Ramos (cell line): ENCODE data around the gene INO80E.

ENCODE experiments used
- in situ Hi-C: fragments of 300-500 bp; cut with MboI; formaldehyde crosslinking; loops from one replicate; pipeline ENCODE4 v1.14.3; 2022; ENCODE audit warnings: low sequenced_read_pairs; ENCODE audit not compliant: unreplicated experiment

INO80E gene

DNA sequence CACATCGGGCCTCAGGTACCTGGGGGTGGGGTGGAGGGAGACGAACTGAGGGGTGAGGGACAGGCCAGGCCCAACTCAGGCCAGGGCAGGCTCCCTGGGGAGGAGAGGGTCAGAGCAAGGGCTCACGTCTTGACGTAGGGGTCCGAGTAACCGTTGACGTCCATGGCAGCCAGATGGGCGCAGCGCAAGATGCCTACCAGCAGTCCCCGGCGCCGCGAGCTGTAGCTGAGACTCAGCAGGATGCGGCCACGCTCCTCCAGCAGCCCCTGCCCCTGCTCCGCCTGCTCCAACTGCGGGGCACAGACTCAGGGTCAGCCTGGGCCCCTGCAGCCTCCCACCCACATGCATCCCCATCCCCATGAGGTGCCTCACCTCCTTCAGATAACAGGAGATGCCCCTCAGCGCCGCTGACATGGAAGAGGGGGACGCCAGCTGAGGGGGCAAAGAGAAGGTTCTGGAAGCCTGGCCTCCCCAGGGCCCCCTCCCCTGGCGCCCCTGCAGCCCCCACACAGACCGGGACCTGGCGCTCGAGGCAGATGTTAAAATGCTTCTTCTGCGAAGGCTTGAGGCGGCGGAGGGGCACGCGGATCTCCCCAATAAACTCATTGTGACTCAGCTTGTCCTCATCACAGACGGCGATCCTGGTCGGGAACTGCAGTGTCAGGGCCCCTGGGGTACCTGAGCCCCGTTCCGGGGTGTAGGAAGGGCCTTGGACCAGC, 10.8 kb downstream of the INO80E start:
- in situ Hi-C loops, result loop anchor here (25.0 kb wide), 1 partner anchor 170 kb away; no protein-coding TSS in a partner anchor

GRCh38 chr16:30007378-30007895, 11.4 kb downstream of the INO80E start:
- in situ Hi-C loops, result loop anchor here (25.0 kb wide), 1 partner anchor 170 kb away; no protein-coding TSS in a partner anchor

GRCh38 chr16:30009085-30009862, 13.2 kb downstream of the INO80E start:
- in situ Hi-C loops, result loop anchor here (25.0 kb wide), 1 partner anchor 172 kb away; no protein-coding TSS in a partner anchor

- in situ Hi-C loops, result loop anchor here (25.0 kb wide), 1 partner anchor 173 kb away; no protein-coding TSS in a partner anchor
Observed at GRCh38 chr16:30009990-30010843, 14.2 kb downstream of the INO80E start.

GRCh38 chr16:30010844-30011713, 15.0 kb downstream of the INO80E start, which contains the start of gene DOC2A:
Gene DOC2A, minus strand, starts transcription at chr16:30011027. Its CDS starts 805 bp downstream, at chr16:30010222.
- in situ Hi-C loops, result loop anchor here (25.0 kb wide), 1 partner anchor 174 kb away; no protein-coding TSS in a partner anchor

DNA sequence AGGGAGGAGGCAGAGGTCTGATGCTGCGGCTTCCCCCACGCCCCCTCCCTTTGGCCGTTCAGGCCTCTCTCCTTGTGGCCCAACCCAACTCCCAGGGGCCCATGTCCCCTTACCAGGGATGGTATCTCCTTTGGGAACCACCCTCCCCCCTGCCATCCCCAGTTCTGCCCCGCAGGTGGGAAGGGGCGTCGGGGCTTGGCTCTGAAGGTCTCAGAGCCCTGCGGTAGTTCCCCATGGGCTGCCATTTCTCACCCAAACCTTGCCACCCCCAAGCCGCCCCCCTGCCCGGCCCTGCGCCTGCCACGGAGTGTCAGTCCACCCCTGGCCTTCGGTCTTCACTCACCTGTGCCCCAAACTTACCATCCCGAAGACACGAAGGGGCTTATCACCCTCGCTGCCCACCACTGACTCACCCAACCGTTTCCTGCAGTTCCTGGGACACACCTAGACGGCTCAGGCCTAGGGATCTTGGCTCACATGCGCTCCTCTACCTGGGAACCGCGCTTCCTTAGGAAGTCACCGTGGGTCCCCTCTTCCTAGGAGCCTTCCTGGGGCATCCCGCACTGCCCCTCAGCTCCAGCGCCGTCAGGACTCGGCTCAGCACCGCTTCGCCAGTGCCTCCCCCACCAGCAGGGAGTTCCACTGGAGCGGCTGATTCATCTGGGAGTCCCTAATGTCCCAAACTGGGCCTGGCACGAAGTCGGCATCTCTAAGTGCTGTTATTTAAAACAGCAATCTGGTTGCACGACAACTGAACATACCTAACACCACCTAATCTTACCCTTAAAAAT, 15.9 kb downstream of the INO80E start:
- in situ Hi-C loops, result loop anchor here (25.0 kb wide), 1 partner anchor 175 kb away; no protein-coding TSS in a partner anchor

GRCh38 chr16:30012598-30012997, 16.6 kb downstream of the INO80E start:
- in situ Hi-C loops, result loop anchor here (25.0 kb wide), 1 partner anchor 175 kb away; no protein-coding TSS in a partner anchor

- in situ Hi-C loops, result loop anchor here (25.0 kb wide), 1 partner anchor 178 kb away; no protein-coding TSS in a partner anchor
Observed at GRCh38 chr16:30015450-30015849, 19.4 kb downstream of the INO80E start.

DNA sequence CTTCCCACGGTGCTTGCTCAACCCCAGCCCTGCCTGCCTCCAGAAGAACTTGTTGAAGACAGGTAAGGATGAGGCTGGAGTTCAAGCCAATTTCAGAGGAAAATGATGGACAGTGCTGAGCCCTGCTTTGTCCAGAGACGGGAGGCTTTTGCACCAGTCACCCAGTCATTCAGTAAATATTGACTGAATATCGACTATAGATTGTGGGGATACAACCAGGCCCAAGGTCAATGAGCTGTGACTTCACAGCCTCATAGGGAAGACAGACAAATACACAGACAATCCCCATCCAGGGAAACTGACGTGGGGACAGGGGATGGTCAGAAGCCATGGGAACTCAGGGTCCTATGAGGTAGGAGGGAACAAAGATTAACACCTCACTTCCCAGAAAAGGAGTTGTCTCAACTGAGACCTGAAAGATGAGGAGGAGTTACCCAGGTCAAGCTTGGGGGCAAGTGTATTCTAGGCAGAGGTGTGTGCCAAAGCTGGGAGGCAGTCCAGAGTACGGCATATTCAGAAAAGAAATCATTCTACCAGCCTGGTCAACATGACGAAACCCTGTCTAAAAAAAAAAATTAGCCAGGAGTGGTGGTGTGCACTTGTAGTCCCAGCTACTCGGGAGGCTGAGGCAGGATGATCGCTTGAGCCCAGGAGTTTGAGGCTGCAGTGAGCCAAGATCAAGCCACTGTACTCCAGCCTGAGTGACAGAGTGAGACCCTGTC, 20.7 kb downstream of the INO80E start:
- in situ Hi-C loops, result loop anchor here (25.0 kb wide), 1 partner anchor 179 kb away; no protein-coding TSS in a partner anchor

DNA sequence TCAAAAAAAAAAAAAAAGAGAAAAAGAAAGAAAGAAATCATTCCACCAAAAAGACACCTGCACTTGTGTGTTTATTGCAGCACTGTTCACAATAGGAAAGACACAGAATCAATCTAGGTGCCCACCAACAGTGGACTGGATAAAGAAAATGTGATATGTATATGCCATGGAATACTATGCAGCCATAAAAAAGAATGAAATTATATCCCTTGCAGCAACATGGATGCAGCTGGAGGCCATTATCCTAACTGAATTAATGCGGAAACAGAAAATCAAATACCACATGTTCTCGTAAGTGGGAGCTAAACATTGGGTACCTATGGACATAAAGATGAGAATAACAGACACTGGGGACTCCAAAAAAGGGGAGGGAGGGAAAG, 21.2 kb downstream of the INO80E start:
- in situ Hi-C loops, result loop anchor here (25.0 kb wide), 1 partner anchor 180 kb away; no protein-coding TSS in a partner anchor

DNA sequence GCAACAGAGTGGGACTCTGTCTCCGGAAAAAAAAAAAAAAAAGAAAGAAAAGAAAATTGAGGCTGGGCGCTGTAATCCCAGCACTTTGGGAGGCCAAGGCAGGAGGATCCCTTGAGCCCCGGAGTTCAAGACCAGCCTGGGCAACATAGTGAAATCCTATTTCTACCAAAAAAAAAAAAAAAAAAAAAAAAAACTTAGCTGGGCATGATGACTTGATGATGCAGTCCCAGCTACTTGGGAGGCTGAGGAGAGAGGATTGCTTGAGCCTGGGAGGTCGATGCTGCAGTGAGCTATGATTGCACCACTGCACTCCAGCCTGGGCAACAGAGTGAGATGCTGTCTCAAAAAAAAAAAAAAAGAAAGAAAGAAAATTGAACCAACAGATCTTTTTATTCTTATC, 21.9 kb downstream of the INO80E start:
- in situ Hi-C loops, result loop anchor here (25.0 kb wide), 1 partner anchor 181 kb away; no protein-coding TSS in a partner anchor

DNA sequence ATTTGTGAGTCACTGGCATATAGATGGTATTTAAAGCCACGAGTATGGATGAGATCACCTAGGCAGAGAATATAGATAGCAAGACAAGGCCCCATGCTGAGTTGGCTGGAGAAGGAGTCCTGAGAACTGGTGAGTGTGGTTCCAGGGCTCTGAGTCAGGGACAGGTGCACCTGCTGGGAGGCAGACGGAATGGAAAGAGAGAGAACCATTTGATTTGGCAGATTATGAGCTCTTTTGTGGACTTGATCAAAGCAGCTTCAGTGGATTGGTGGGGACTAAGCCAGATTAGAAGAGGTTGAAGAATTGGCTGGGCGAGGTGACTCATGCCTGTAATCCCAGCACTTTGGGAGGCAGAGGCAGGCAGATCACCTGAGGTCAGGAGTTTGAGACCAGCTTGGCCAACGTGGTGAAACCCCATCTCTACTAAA, 22.7 kb downstream of the INO80E start:
- in situ Hi-C loops, result loop anchor here (25.0 kb wide), 1 partner anchor 181 kb away; no protein-coding TSS in a partner anchor

DNA sequence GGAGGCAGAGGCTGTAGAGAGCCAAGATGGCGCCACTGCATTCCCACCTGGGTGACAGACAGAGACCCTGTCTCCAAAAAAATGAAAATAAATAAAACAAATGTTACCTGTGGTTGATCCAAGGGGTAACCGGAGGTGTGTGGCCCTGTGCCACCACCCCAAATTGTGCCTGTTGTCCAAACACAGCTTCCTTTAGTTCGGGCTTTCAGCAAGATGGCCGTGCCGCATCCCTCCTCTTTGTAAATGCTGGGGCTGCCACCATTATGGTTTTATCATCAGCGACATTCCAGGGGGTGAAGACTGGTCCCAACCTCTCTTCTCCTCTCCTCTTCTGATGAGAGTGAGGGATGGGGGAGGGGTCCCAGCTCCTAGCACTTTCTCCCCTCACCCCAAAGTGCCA, 26.8 kb downstream of the INO80E start, which contains the start of gene C16orf92:
TSS of gene C16orf92 (plus strand) at position 312 of the 400 bp plus-strand sequence. CDS start 143 bp downstream, outside the sequence.
- in situ Hi-C loops, result loop anchor here (5.0 to 25.0 kb wide), 2 partner anchors 186 to 326 kb away; no protein-coding TSS in a partner anchor

DNA sequence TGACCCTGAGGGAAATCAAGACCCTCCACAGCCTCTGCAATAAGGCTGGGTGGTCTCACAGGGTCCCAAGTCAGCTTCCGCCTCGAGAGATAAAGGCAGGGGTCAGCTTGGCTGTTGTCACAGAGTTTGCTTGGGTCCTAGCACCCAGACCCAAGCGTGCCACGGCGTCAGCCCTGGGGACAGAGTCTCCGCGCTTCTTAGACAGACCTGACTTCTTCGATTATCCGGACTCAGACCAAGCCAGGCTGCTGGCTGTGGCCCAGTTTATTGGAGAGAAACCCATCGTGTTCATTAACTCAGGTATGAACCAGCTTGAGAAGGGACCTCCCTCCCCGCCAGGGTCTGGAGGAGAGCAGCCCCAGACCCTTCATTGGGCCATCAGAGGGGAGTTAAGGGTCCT, 27.5 kb downstream of the INO80E start:
- in situ Hi-C loops, result loop anchor here (5.0 to 25.0 kb wide), 2 partner anchors 186 to 326 kb away; no protein-coding TSS in a partner anchor

DNA sequence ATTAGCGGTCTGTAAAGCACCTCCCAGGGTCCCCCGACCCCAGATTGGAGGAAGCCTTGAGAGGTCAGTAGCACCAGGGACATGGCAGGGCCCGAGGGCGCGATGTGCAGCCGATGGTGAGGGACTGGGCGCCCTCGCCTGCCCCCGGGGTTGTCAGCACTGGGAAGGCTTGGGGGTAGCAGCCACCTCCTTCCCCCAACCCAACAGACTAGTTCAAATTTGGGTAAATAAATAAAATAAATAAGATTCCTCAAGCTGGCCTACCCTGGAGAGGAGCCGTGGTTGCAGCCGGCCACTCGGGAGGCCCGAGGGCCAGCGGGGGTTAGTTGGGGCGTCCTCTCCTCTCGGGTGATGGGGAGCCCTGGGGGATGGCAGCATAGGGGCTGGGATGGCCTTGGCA, 28.4 kb downstream of the INO80E start:
- in situ Hi-C loops, result loop anchor here (5.0 to 25.0 kb wide), 2 partner anchors 187 to 327 kb away; no protein-coding TSS in a partner anchor

DNA sequence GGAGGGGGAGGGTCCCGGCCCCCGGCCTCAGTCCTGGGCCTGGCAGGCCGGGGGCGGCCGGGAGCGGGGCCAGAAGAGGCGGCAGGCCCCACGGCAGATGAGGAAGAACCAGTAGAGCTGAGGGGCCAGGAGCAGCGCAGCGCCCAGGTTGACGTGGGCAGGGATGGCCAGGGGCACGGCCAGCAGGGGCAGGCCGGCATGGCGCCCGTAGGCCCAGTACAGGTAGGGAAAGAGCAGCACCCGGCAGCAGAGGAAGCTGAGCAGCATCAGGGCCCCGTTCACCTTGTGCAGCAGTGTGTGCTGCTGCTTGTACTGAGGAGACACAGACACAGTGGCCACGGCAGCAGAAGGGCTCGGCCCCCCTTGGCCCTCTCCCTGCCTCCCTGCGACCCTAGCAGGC, 29.1 kb downstream of the INO80E start:
- in situ Hi-C loops, result no loop called here

DNA sequence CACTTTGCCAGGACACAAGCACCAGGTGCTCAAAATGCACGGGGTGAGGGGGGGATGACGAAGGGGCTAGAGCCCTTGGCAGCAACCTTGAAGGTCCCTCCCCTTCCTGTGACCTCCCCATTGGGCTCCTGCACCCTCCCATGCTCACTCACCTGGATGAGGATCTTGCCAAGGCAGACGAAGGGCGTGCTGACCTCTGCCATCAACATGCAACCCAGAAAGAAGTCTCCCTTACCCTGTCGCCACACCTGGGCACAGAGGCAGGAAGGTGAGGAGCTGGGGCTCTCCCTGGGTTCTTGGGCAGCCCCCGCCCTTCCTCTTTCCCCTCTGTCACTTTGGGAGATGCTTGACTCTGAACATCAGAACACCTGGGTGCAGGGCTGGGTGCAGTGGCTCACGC, 29.5 kb downstream of the INO80E start:
- in situ Hi-C loops, result no loop called here
